HEK293T (cell line): ENCODE data around the gene SAMD4B.

Experiments
- ARNT ChIP-seq: fragments of 450-650 bp; IDR thresholded peaks from 2 replicates; pipeline ENCODE4 v1.6.1; 2017; ENCODE audit warnings: mild to moderate bottlenecking
- BHLHE40 ChIP-seq: fragments of 450-650 bp; IDR thresholded peaks from 2 replicates; pipeline ENCODE4 v1.6.1; 2016; ENCODE audit warnings: mild to moderate bottlenecking, moderate library complexity, borderline replicate concordance
- CTBP1 ChIP-seq: fragments of 450-650 bp; IDR thresholded peaks from 2 replicates; pipeline ENCODE4 v1.6.1; 2016; ENCODE audit warnings: borderline replicate concordance
- FOXA1 ChIP-seq: fragments of 450-650 bp; IDR thresholded peaks from 2 replicates; pipeline ENCODE4 v1.6.1; 2016; ENCODE audit warnings: mild to moderate bottlenecking
- FOXK2 ChIP-seq: fragments of 450-650 bp; IDR thresholded peaks from 2 replicates; pipeline ENCODE4 v1.6.1; 2016; ENCODE audit warnings: mild to moderate bottlenecking
- FOXM1 ChIP-seq: fragments of 450-650 bp; IDR thresholded peaks from 2 replicates; pipeline ENCODE4 v1.6.1; 2017; ENCODE audit warnings: mild to moderate bottlenecking, borderline replicate concordance
- HDGF ChIP-seq: fragments of 450-650 bp; IDR thresholded peaks from 2 replicates; pipeline ENCODE4 v1.6.1; 2017; ENCODE audit warnings: antibody characterized with exemption, borderline replicate concordance
- LEF1 ChIP-seq: fragments of 450-650 bp; IDR thresholded peaks from 2 replicates; pipeline ENCODE4 v1.6.1; 2017; ENCODE audit warnings: mild to moderate bottlenecking, borderline replicate concordance
- NFRKB ChIP-seq: fragments of 450-650 bp; IDR thresholded peaks from 2 replicates; pipeline ENCODE4 v1.6.1; 2016; ENCODE audit warnings: mild to moderate bottlenecking, moderate library complexity
- SP1 ChIP-seq: fragments of 450-650 bp; IDR thresholded peaks from 2 replicates; pipeline ENCODE4 v1.6.1; 2017
- SUZ12 ChIP-seq: fragments of 450-650 bp; IDR thresholded peaks from 2 replicates; pipeline ENCODE4 v1.6.1; 2016; ENCODE audit warnings: mild to moderate bottlenecking
- TF ChIP-seq, protein P1 (sequence below): fragments of 450-650 bp; IDR thresholded peaks from 2 replicates; pipeline ENCODE4 v1.6.1; 2016

GRCh38 chr19:39321832-39322176 is 20.4 kb upstream of the SAMD4B start:
- TF ChIP-seq SUZ12 (no peak), FOXK2 (no peak), ARNT (no peak), SP1 (no peak), HDGF (no peak), BHLHE40 (no peak), CTBP1 (no peak), FOXM1 (no peak), LEF1 (no peak), FOXA1 (no peak), NFRKB (no peak)
- TF ChIP-seq, protein P1, sequence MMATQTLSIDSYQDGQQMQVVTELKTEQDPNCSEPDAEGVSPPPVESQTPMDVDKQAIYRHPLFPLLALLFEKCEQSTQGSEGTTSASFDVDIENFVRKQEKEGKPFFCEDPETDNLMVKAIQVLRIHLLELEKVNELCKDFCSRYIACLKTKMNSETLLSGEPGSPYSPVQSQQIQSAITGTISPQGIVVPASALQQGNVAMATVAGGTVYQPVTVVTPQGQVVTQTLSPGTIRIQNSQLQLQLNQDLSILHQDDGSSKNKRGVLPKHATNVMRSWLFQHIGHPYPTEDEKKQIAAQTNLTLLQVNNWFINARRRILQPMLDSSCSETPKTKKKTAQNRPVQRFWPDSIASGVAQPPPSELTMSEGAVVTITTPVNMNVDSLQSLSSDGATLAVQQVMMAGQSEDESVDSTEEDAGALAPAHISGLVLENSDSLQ: no peak
